GM10266 (cell line): Measurements from ENCODE around the gene DTD1.

ENCODE experiments used
- DNase-seq: peaks from one replicate; pipeline ENCODE4 v3.0.0; 2012; ENCODE audit errors: extremely low spot score
- TF ChIP-seq, protein P1 (sequence below): IDR thresholded peaks from 2 replicates; pipeline ENCODE4 v1.5.1; 2012; ENCODE audit warnings: mild to moderate bottlenecking, low read depth; ENCODE audit not compliant: control insufficient read depth, insufficient read depth; ENCODE audit errors: missing control alignments

Gene DTD1

DNA sequence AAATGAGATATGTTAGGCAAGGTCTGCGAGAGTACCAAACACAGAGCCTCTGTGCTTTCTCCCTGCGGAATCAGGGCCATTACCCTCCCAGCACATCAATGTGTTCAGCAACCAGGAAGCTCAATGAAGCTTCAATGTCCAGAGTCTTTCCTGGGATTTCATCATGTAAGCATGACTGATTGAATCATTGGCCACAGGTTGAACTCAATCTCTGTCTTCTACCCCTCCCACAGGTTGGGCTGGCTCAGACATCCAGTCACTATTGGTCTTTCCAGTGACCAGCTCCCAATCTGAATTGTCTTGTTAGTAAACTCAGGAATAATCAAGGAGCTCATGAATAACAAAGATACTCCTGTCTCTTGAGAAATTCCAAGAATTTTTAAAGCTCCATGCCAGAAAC, 2.7 kb upstream of the DTD1 start:
- no peak for DNase-seq

DNA sequence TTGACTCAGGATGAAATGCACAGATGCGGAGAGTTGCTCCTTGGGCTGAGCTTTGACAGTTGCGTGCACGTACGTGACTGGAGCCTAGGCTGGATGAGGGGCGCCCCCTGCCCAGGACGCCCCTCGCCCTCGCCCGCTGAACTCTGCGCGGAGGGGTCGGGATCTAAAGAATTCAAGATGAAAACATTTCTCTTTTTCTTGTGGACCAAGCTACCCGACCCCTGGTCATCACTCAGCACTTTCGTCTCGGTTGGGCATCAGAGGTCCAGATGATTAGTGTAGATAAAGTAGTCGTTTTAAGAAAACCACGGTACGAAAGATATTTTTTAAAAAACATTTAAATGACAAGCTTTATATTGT, 700 bp downstream of the DTD1 start:
- DNase-seq, result no peak
- TF ChIP-seq, protein P1, sequence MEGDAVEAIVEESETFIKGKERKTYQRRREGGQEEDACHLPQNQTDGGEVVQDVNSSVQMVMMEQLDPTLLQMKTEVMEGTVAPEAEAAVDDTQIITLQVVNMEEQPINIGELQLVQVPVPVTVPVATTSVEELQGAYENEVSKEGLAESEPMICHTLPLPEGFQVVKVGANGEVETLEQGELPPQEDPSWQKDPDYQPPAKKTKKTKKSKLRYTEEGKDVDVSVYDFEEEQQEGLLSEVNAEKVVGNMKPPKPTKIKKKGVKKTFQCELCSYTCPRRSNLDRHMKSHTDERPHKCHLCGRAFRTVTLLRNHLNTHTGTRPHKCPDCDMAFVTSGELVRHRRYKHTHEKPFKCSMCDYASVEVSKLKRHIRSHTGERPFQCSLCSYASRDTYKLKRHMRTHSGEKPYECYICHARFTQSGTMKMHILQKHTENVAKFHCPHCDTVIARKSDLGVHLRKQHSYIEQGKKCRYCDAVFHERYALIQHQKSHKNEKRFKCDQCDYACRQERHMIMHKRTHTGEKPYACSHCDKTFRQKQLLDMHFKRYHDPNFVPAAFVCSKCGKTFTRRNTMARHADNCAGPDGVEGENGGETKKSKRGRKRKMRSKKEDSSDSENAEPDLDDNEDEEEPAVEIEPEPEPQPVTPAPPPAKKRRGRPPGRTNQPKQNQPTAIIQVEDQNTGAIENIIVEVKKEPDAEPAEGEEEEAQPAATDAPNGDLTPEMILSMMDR, result no peak

More for the DNA sequence above, 2.7 kb upstream of the DTD1 start:
- TF ChIP-seq, protein P1, result no peak

DNA sequence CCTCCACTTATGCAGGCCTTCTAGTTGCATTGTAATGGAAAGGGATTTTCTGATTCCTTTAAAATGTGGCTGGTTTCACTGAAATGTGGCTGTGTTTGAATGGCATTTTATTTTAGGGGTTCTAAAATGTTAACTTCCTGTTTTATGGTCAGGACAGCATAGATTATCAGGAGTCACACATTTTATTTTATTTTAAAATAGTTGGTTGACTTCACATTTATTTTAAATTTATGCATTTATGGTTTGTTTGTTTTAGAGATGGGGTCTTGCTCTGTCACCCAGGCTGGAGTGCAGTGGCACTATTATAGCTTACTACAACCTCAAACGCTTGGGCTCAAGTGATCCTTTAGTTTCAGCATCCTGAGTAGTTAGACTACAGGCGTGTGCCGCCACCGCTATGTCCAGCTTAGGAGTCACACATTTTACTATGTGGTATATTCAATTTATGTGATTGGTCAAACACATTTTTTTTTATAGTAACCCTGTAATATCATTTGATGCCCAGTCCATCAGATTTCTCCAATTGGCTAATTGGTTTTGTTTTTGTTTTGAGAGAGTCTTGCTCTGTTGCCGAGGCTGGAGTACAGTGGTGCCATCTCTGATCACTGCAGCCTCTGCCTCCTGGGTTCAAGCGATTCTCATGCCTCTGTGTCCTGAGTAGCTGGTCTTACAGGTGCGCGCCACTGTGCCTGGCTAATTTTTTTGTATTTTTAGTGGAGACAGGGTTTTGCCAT, 2.3 kb downstream of the DTD1 start:
- TF ChIP-seq, protein P1, result no peak
- no peak for DNase-seq

DNA sequence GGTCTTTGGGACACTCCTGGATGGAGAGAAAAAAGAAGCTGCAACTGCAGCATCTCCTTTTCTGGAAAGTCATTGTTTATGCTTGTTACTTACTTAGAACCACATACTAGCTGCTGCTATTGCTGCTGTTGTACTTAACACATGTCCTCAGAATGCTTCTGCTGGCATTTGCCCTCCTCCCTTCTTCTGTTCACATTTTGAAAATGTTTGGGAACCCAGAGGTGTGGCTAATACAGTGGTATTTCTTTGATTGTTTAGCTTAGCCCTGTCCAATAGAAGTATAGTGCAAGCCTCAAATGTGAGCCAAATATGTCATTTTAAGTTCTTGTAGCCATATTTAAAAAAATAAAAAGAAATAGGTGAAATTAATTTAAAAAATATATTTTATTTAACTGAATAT, 8.4 kb downstream of the DTD1 start:
- no peak for DNase-seq
- TF ChIP-seq, protein P1, result no peak

DNA sequence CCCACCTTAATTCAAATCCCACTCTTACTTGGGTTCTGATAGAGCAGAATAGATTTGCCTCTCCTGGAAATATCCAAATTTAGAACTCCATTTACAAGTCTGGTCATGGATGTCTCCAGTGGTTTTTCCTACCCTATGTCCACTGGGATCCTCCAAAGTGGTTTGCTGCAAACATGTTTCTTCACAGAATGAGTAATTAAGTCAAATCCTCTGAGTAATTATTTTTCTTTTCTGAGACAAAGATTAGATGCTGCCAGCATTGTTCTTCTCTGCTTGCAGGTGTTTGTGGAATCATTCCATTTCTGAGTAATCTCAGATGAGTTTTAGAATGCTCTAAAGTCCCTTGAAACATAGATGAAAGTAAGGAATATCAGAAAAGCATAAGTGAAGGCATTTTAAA, 21.9 kb downstream of the DTD1 start:
- TF ChIP-seq, protein P1, result no peak

DNA sequence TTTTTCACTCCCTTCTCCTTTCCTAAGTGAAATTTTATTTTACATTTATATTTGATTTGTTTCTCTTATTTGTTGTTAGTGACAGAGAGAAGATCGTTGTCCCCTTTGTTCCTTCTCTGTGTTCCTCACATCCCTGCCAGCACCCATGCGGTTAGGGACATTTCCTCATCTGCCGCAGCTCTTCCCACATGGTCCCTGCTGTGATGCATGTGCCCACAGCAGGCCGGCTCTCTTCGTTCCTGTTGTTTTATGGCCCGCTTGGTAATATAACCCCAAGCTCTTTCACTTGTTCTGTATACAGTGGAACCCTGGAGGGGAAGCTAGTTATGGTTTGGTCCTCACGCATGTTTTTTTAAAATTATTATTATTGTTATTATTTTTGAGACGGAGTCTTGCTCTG, 23.6 kb downstream of the DTD1 start:
- TF ChIP-seq, protein P1, result no peak
- DNase-seq, result no peak

More for the DNA sequence above, 21.9 kb downstream of the DTD1 start:
- no peak for DNase-seq

DNA sequence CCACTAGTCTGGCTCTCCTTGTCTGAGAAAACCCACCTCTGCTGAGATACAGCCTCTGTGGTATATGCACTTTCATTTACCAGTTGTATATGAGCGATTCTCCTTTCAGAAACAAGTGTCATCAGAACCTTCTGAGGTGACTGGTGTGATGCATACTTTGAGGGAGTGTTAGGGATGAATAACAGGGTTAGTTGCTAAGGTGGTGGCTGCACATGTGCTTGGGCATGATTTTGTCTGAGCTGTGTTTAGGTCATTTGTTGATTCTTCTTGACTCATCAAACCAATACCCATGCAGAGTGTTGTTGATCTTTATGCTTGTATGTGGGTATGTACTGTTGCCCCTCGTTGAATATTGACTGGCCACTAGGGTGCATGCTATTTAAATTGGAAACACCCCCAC, 25.7 kb downstream of the DTD1 start:
- DNase-seq, result no peak

More for the DNA sequence above, 25.7 kb downstream of the DTD1 start:
- TF ChIP-seq, protein P1, result no peak
